Stimulated activated naive CD8-positive, alpha-beta T cell treated with anti-CD3 and anti-CD28 coated beads, Interleukin-15, Interleukin-2, amounts not matched to agents 100 ng/mL and 50 ng/mL, for 24 hours (primary cell): Measurements from ENCODE around the gene ABHD15.

Source experiments
- H3K27ac Mint-ChIP-seq: one replicate; pipeline ENCODE4 v1.8.0; 2021; ENCODE audit warnings: mild to moderate bottlenecking, mixed read lengths
- H3K27me3 Mint-ChIP-seq: one replicate; pipeline ENCODE4 v1.8.0; 2021; ENCODE audit warnings: mixed read lengths
- H3K36me3 Mint-ChIP-seq: one replicate; pipeline ENCODE4 v1.8.0; 2021; ENCODE audit warnings: low read depth, mixed read lengths
- H3K4me1 Mint-ChIP-seq: one replicate; pipeline ENCODE4 v1.8.0; 2021; ENCODE audit warnings: low read depth, mixed read lengths
- H3K4me3 Mint-ChIP-seq: one replicate; pipeline ENCODE4 v1.8.0; 2021; ENCODE audit warnings: mild to moderate bottlenecking, mixed read lengths
- H3K9me3 Mint-ChIP-seq: one replicate; pipeline ENCODE4 v1.8.0; 2021; ENCODE audit warnings: mixed read lengths

ABHD15 gene

GRCh38 chr17:29603109-29603674 lies 36.4 kb upstream of the ABHD15 start:
- Mint-ChIP-seq H3K36me3 (no peaks in the 10 kb centered on the region), H3K9me3 (no peaks in the 10 kb centered on the region), H3K4me1 (peaks cover 10% of the 10 kb centered on the region), H3K27me3 (no peaks in the 10 kb centered on the region), H3K27ac (no peak overlapping the region), H3K4me3 (no peak overlapping the region)

GRCh38 chr17:29597361-29598172 lies 30.7 kb upstream of the ABHD15 start:
- Mint-ChIP-seq H3K36me3 (no peaks in the 10 kb centered on the region), H3K27ac (no peak overlapping the region), H3K4me1 (peaks cover 23% of the 10 kb centered on the region), H3K27me3 (no peaks in the 10 kb centered on the region), H3K9me3 (no peaks in the 10 kb centered on the region), H3K4me3 (no peak overlapping the region)

- H3K27me3 Mint-ChIP-seq = no peaks in the 10 kb centered on the region
- no peaks in the 10 kb centered on the region for H3K36me3 Mint-ChIP-seq
- H3K27ac Mint-ChIP-seq = no peak overlapping the region
- H3K4me1 Mint-ChIP-seq = peaks cover 31% of the 10 kb centered on the region
- H3K4me3 Mint-ChIP-seq = no peak overlapping the region
- no peaks in the 10 kb centered on the region for H3K9me3 Mint-ChIP-seq
Measured at GRCh38 chr17:29596811-29597210, 30.0 kb upstream of the ABHD15 start.

GRCh38 chr17:29595943-29596774 lies 29.3 kb upstream of the ABHD15 start:
- Mint-ChIP-seq H3K36me3 (no peaks in the 10 kb centered on the region), H3K4me3 (no peak overlapping the region), H3K27me3 (no peaks in the 10 kb centered on the region), H3K27ac (no peak overlapping the region), H3K9me3 (no peaks in the 10 kb centered on the region), H3K4me1 (peaks cover 37% of the 10 kb centered on the region)

GRCh38 chr17:29595107-29595942 lies 28.5 kb upstream of the ABHD15 start:
- Mint-ChIP-seq H3K4me3 (peak overlapping the region; percentile 79), H3K4me1 (peaks cover 40% of the 10 kb centered on the region), H3K27ac (no peak overlapping the region), H3K27me3 (no peaks in the 10 kb centered on the region), H3K9me3 (no peaks in the 10 kb centered on the region), H3K36me3 (no peaks in the 10 kb centered on the region)

GRCh38 chr17:29594519-29595090 lies 27.8 kb upstream of the ABHD15 start:
- H3K27me3 Mint-ChIP-seq = no peaks in the 10 kb centered on the region
- H3K9me3 Mint-ChIP-seq = no peaks in the 10 kb centered on the region
- no peak overlapping the region for H3K27ac Mint-ChIP-seq
- H3K36me3 Mint-ChIP-seq = no peaks in the 10 kb centered on the region
- peak overlapping the region; percentile 79 for H3K4me3 Mint-ChIP-seq
- peaks cover 46% of the 10 kb centered on the region for H3K4me1 Mint-ChIP-seq

- H3K4me1 Mint-ChIP-seq = peaks cover 46% of the 10 kb centered on the region
- no peaks in the 10 kb centered on the region for H3K27me3 Mint-ChIP-seq
- peak overlapping the region; percentile 79 for H3K4me3 Mint-ChIP-seq
- no peaks in the 10 kb centered on the region for H3K9me3 Mint-ChIP-seq
- H3K36me3 Mint-ChIP-seq = no peaks in the 10 kb centered on the region
- H3K27ac Mint-ChIP-seq = no peak overlapping the region
Measured at GRCh38 chr17:29593591-29594518, 27.0 kb upstream of the ABHD15 start.

GRCh38 chr17:29592850-29593551 lies 26.2 kb upstream of the ABHD15 start, which contains the start of gene ANKRD13B:
Gene ANKRD13B, plus strand, starts transcription at chr17:29593132. Its CDS starts 490 bp downstream, at chr17:29593622.
- Mint-ChIP-seq H3K36me3 (no peaks in the 10 kb centered on the region), H3K9me3 (no peaks in the 10 kb centered on the region), H3K27ac (peak within 1 kb of the TSS; percentile 68), H3K4me1 (peaks cover 50% of the 10 kb centered on the region), H3K27me3 (no peaks in the 10 kb centered on the region), H3K4me3 (peak within 1 kb of the TSS; percentile 79)

- H3K36me3 Mint-ChIP-seq = no peaks in the 10 kb centered on the region
- H3K4me3 Mint-ChIP-seq = peak overlapping the region; percentile 74
- peak overlapping the region; percentile 86 for H3K27ac Mint-ChIP-seq
- H3K9me3 Mint-ChIP-seq = no peaks in the 10 kb centered on the region
- peaks cover 60% of the 10 kb centered on the region for H3K4me1 Mint-ChIP-seq
- H3K27me3 Mint-ChIP-seq = no peaks in the 10 kb centered on the region
Measured at GRCh38 chr17:29591737-29592608, 25.1 kb upstream of the ABHD15 start.

- H3K36me3 Mint-ChIP-seq = no peaks in the 10 kb centered on the region
- peak overlapping the region; percentile 86 for H3K27ac Mint-ChIP-seq
Measured at GRCh38 chr17:29591146-29591736, 24.4 kb upstream of the ABHD15 start.

GRCh38 chr17:29590411-29591145 lies 23.7 kb upstream of the ABHD15 start:
- Mint-ChIP-seq H3K27ac (peak overlapping the region; percentile 86), H3K36me3 (no peaks in the 10 kb centered on the region), H3K27me3 (no peaks in the 10 kb centered on the region), H3K4me1 (peaks cover 73% of the 10 kb centered on the region), H3K4me3 (peak overlapping the region; percentile 88), H3K9me3 (no peaks in the 10 kb centered on the region)

More at GRCh38 chr17:29591146-29591736, 24.4 kb upstream of the ABHD15 start:
- H3K27me3 Mint-ChIP-seq = no peaks in the 10 kb centered on the region
- peaks cover 66% of the 10 kb centered on the region for H3K4me1 Mint-ChIP-seq
- peak overlapping the region; percentile 74 for H3K4me3 Mint-ChIP-seq
- H3K9me3 Mint-ChIP-seq = no peaks in the 10 kb centered on the region
